GM23248 (cell line): ENCODE measurements around the gene PARK7. TPM values are rescaled to one million over a fixed set of nuclear protein-coding genes. Genes with fewer than 3 reads are reported as not detected.

Experiments
- DNase-seq: peaks from one replicate; pipeline ENCODE4 v3.0.0-alpha.2; 2015
- H2AFZ ChIP-seq: fragments of 200-600 bp; sonication (generic); 2 replicates; pipeline ENCODE4 v1.6.1; 2016; ENCODE audit warnings: antibody characterized with exemption
- H3F3A ChIP-seq: fragments of 200-600 bp; sonication (generic); 2 replicates; pipeline ENCODE4 v1.6.1; 2016; ENCODE audit warnings: mild to moderate bottlenecking, antibody characterized with exemption, mixed run types; ENCODE audit not compliant: insufficient read depth
- H3K27ac ChIP-seq: fragments of 200-600 bp; sonication (generic); 2 replicates; pipeline ENCODE4 v1.5.1; 2016; ENCODE audit warnings: mild to moderate bottlenecking
- H3K27me3 ChIP-seq: fragments of 200-600 bp; sonication (generic); replicated peaks from 2 replicates; pipeline ENCODE4 v1.6.1; 2016; ENCODE audit warnings: mild to moderate bottlenecking; ENCODE audit not compliant: insufficient read depth
- H3K36me3 ChIP-seq: fragments of 200-600 bp; sonication (generic); 2 replicates; pipeline ENCODE4 v1.6.1; 2016; ENCODE audit warnings: low read depth, mild to moderate bottlenecking
- H3K4me1 ChIP-seq: fragments of 200-600 bp; sonication (generic); 2 replicates; pipeline ENCODE4 v1.6.1; 2016; ENCODE audit warnings: mild to moderate bottlenecking; ENCODE audit not compliant: insufficient read depth
- H3K4me2 ChIP-seq: fragments of 200-600 bp; sonication (generic); one replicate; pipeline ENCODE4 v1.6.1; 2016; ENCODE audit warnings: mild to moderate bottlenecking; ENCODE audit not compliant: unreplicated experiment
- H3K4me3 ChIP-seq: fragments of 200-600 bp; sonication (generic); 2 replicates; pipeline ENCODE4 v1.5.1; 2016; ENCODE audit warnings: mild to moderate bottlenecking
- H3K79me2 ChIP-seq: fragments of 200-600 bp; sonication (generic); 2 replicates; pipeline ENCODE4 v1.6.1; 2016; ENCODE audit warnings: mild to moderate bottlenecking; ENCODE audit not compliant: insufficient read depth
- H3K9ac ChIP-seq: fragments of 200-600 bp; sonication (generic); 2 replicates; pipeline ENCODE4 v1.6.1; 2016; ENCODE audit warnings: mild to moderate bottlenecking
- H3K9me2 ChIP-seq: fragments of 200-600 bp; sonication (generic); 2 replicates; pipeline ENCODE4 v1.6.1; 2016; ENCODE audit warnings: mixed run types, mild to moderate bottlenecking, moderate library complexity; ENCODE audit not compliant: insufficient read depth
- H3K9me3 ChIP-seq: fragments of 200-600 bp; sonication (generic); one replicate; pipeline ENCODE4 v1.6.1; 2017; ENCODE audit warnings: low read depth
- H4K20me1 ChIP-seq: fragments of 200-600 bp; sonication (generic); 2 replicates; pipeline ENCODE4 v1.6.0; 2016; ENCODE audit not compliant: insufficient read depth
- EZH2 ChIP-seq: fragments of 200-600 bp; sonication (generic); IDR thresholded peaks from 2 replicates; pipeline ENCODE4 v1.6.1; 2018; ENCODE audit warnings: antibody characterized with exemption, mild to moderate bottlenecking; ENCODE audit not compliant: insufficient read depth, poor library complexity, severe bottlenecking
- EZH2phosphoT487 ChIP-seq: fragments of 200-600 bp; sonication (generic); IDR thresholded peaks from 2 replicates; pipeline ENCODE4 v1.6.1; 2018; ENCODE audit warnings: antibody characterized with exemption, moderate library complexity, mild to moderate bottlenecking, low read depth; ENCODE audit not compliant: insufficient read depth
- WGBS, 2 experiments: methylation state at CpG; one replicate each; pipeline ENCODE4 v1.1.6; 2015 to 2017; ENCODE audit warnings: low lambda C conversion rate in 2 of 2, low coverage in 1 of 2; ENCODE audit errors: missing lambda C conversion rate in 2 of 2; 5-methylcytosine and 5-hydroxymethylcytosine counted together
- in situ Hi-C: fragments of 300-500 bp; cut with MboI; formaldehyde crosslinking; loops from 2 replicates; pipeline ENCODE4 v1.15.0; 2020
- polyA plus RNA-seq: library from polyadenylated mRNA; unstranded; fragments of >200 nt; fragmentation: Nextera tagmentation; extraction: Ambion mirVana; gene quantifications from 2 replicates; pipeline ENCODE4 v1.2.1, GENCODE V29; 2016
- total RNA-seq: library from RNA; depleted of rRNA; stranded (reverse); fragments of >200 nt; shearing (Covaris generic); gene quantifications from 2 replicates; pipeline ENCODE4 v1.2.3, GENCODE V29; 2014

The PARK7 gene
- total and polyA plus RNA-seq, 2 experiments from 2014 or later = 191 to 514 TPM

DNA sequence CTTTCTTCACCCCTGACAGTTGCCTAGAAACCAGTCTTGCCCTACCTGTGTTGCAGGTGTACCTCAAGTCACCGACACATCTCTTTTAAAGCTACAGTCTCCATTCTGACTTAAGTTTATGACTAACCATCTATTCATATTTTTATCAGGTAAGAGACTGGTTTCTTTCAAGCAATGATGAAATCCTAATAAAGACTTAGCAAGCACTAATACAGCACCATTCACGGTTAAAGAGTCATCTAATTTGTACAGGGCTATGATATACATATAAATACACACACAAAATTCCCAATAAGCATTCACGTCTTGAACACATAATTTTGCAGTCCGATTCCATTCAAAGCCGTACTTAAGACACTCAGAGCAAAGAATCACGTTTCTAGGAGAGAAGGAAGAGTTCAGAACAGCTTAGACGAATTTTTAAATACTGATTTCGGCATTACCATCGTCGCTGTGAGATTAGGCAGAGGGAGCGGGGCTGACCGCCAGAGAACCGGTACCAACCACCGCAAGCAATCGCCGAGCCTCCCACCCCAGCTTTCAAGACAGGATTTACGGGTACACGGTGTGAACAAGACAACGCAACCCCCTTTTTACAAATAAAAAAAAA is 63.7 kb downstream of the PARK7 start:
- DNase-seq = peak; percentile 57

GRCh38 chr1:8025671-8026144 is 64.2 kb downstream of the PARK7 start:
- Histone ChIP-seq H3K9ac (peak overlapping the region; percentile 83), H2AFZ (peak overlapping the region; percentile 18; the same call in 1 of the 2 replicates), H3K27me3 (no peaks in the 10 kb centered on the region), H3K4me1 (peaks cover 54% of the 10 kb centered on the region), H3K4me2 (peak overlapping the region; percentile 92), H3K9me3 (no peaks in the 10 kb centered on the region), H3K27ac (peak overlapping the region; percentile 15; the same call in 1 of the 2 replicates), H3F3A (peaks cover 50% of the 10 kb centered on the region), H3K36me3 (no peaks in the 10 kb centered on the region), H3K79me2 (peaks cover 53% of the 10 kb centered on the region), H3K4me3 (peak overlapping the region; percentile 80), H3K9me2 (no peaks in the 10 kb centered on the region), H4K20me1 (peaks cover 7% of the 10 kb centered on the region; the same call in 1 of the 2 replicates)
- in situ Hi-C loops = loop anchor here (25.0 kb wide), 1 partner anchor 212 kb away; no protein-coding TSS in a partner anchor
- WGBS, 2 experiments = 0 to 1% methylated on average over 35 to 36 of the region's 69 CpGs
- DNase-seq = peak; percentile 53
- TF ChIP-seq EZH2 = no peak
- no peak for TF ChIP-seq EZH2phosphoT487

More for the DNA sequence above, 63.7 kb downstream of the PARK7 start:
- H3K27ac ChIP-seq = peak overlapping the region; percentile 15; the same call in 1 of the 2 replicates
- 4 to 6% methylated on average over 19 of the region's 19 CpGs for WGBS, 2 experiments
- H2AFZ ChIP-seq = peak overlapping the region; percentile 18; the same call in 1 of the 2 replicates
- H4K20me1 ChIP-seq = peaks cover 7% of the 10 kb centered on the region; the same call in 1 of the 2 replicates
- H3K27me3 ChIP-seq = no peaks in the 10 kb centered on the region
- H3K9me3 ChIP-seq = no peaks in the 10 kb centered on the region
- no peaks in the 10 kb centered on the region for H3K9me2 ChIP-seq
- in situ Hi-C loops = loop anchor here (25.0 kb wide), 1 partner anchor 212 kb away; no protein-coding TSS in a partner anchor
- H3K79me2 ChIP-seq = peaks cover 58% of the 10 kb centered on the region
- TF ChIP-seq EZH2phosphoT487 (no peak), EZH2 (no peak)
- H3K36me3 ChIP-seq = no peaks in the 10 kb centered on the region
- peak overlapping the region; percentile 83 for H3K9ac ChIP-seq
- H3K4me3 ChIP-seq = peak overlapping the region; percentile 80
- H3K4me1 ChIP-seq = peaks cover 60% of the 10 kb centered on the region
- peak overlapping the region; percentile 92 for H3K4me2 ChIP-seq
- H3F3A ChIP-seq = peaks cover 56% of the 10 kb centered on the region

- Histone ChIP-seq H3F3A (peaks cover 44% of the 10 kb centered on the region), H3K27ac (peak within 1 kb of the TSS; percentile 85), H4K20me1 (peaks cover 7% of the 10 kb centered on the region; the same call in 1 of the 2 replicates), H3K27me3 (no peaks in the 10 kb centered on the region), H3K9me3 (no peaks in the 10 kb centered on the region), H3K9ac (peak within 1 kb of the TSS; percentile 83), H3K4me1 (peaks cover 48% of the 10 kb centered on the region), H3K9me2 (no peaks in the 10 kb centered on the region), H2AFZ (peak within 1 kb of the TSS; percentile 77), H3K4me3 (peak within 1 kb of the TSS; percentile 80), H3K4me2 (peak within 1 kb of the TSS; percentile 92), H3K36me3 (no peaks in the 10 kb centered on the region), H3K79me2 (peaks cover 46% of the 10 kb centered on the region)
- no peak for TF ChIP-seq EZH2phosphoT487
- TF ChIP-seq EZH2 = no peak
- 6 to 10% methylated on average over 71 to 84 of the region's 98 CpGs for WGBS, 2 experiments
- in situ Hi-C loops = loop anchor here (25.0 kb wide), 1 partner anchor 211 kb away; no protein-coding TSS in a partner anchor
- peak; percentile 97 for DNase-seq
These were observed 64.9 kb downstream of the PARK7 start, which contains the start of gene ERRFI1 for GRCh38 chr1:8026153-8026975. TSS of gene ERRFI1 (minus strand) at chr1:8026309. CDS start at chr1:8015619, 10,690 bp downstream.
